HG03280 (cell line): ENCODE results near the gene CAMK2G.

Experiments used
- ATAC-seq: cut with Tn5 transposase; IDR thresholded peaks from one replicate; pipeline ENCODE4 v1.9.1; 2021; ENCODE audit warnings: mild to moderate bottlenecking, moderate library complexity; ENCODE audit not compliant: unreplicated experiment

The CAMK2G gene

DNA sequence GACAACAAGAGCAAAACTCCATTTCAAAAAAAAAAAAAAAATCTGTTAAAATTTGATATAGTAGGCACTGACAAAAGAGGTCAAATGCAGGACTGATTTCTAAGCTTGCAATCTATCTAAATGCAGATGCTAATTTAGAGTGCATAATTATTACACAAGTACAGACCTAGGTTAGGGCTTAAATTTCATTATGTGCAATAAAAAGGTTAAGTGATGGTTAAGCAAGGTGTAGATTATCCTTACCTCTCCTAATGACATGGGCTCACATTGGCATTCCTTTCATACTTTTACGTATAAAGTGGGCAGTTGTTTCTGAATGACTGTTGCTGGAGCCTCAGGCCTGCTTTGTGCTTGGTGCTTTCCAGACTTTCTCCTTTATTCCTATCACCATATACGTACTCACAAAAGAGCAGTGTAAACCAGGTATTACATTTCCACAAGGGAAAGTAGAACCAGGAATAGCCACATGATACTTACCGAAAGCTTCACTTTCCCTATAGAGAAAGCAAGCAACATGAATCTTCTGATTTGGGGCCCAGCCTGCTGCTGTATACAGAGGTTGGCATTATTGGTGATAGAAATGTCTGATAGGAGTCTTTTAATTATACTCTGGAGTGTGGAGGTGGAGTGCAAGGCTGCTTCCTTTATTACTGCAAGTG, 94.7 kb downstream of the CAMK2G start:
- no peak for ATAC-seq

DNA sequence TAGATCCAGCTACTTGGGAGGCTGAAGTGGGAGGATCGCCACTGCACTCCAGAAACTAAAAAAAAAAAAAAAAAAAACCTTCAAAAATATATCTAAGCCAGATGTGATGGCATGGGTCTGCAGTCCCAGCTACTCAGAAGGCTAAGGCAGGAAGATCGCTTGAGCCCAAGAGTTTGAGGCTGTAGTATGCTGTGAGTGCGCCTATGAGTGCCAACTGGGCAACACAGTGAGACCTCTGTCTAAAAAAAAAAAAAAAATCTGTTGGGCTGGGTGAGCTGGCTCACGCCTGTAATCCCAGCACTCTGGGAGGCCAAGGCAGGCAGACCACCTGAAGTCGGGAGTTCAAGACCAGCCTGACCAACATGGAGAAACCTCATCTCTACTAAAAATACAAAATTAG, 95.3 kb downstream of the CAMK2G start:
- ATAC-seq: no peak

DNA sequence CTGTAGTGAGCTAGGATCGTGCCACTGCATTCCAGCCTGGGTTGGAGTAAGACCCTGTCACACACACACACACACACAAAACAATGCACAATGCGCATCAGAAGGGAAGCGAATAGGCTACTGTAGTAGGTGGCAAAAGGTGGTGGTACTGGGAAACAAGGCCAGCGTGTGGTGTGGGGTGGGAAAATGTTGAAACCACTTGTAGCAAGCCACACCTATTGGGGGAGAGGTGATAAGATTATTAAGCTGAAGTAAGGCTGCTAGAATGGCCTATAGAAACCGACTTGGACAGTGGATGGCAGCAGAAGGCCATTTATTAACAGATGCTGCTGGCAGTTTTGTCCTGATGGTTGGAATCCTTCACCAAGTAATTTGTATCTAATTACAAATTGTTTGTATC, 99.7 kb downstream of the CAMK2G start:
- ATAC-seq: no peak

DNA sequence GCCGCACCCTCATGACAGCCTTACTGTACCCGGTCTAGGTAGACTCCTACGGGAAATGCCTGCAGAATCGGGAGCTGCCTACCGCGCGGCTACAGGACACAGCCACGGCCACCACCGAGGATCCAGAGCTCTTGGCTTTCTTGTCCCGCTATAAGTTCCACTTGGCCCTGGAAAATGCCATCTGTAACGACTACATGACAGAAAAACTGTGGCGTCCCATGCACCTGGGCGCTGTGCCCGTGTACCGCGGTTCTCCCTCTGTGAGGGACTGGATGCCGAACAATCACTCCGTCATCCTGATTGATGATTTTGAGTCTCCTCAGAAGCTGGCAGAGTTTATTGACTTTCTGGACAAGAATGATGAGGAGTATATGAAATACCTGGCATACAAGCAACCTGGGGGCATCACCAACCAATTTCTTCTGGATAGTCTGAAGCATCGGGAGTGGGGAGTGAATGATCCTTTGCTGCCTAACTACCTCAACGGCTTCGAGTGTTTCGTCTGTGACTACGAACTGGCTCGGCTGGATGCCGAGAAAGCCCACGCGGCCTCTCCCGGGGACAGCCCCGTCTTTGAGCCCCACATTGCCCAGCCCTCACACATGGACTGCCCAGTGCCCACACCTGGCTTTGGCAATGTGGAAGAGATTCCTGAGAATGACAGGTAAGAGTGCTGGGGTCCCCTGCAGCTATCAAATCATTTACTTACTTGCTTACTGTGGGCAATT, 101.0 kb downstream of the CAMK2G start:
- ATAC-seq: no peak

DNA sequence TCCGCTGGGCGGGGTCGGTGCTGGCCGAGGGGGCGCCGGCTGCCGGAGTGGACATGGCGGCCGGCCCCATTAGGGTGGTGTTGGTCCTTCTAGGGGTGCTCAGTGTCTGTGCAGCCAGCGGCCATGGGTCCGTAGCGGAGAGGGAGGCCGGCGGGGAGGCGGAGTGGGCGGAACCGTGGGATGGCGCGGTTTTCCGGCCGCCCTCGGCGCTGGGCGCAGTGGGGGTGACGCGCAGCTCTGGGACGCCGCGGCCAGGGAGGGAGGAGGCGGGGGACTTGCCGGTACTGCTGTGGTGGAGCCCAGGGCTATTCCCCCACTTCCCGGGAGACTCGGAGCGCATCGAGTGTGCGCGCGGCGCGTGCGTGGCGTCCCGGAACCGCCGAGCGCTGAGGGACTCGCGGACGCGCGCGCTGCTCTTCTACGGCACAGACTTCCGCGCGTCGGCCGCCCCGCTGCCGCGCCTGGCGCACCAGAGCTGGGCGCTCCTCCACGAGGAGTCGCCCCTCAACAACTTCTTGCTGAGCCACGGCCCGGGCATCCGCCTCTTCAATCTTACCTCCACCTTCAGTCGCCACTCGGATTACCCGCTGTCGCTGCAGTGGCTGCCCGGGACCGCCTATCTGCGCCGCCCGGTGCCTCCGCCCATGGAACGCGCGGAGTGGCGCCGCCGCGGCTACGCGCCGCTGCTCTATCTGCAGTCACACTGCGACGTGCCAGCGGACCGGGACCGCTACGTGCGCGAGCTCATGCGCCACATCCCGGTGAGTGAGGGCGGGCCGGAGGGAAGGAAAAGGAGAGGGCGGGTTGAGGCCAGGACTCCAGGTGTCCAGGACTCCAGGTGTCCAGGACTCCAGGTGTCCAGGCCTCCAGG, 101.8 kb downstream of the CAMK2G start:
- ATAC-seq: peak; percentile 59

DNA sequence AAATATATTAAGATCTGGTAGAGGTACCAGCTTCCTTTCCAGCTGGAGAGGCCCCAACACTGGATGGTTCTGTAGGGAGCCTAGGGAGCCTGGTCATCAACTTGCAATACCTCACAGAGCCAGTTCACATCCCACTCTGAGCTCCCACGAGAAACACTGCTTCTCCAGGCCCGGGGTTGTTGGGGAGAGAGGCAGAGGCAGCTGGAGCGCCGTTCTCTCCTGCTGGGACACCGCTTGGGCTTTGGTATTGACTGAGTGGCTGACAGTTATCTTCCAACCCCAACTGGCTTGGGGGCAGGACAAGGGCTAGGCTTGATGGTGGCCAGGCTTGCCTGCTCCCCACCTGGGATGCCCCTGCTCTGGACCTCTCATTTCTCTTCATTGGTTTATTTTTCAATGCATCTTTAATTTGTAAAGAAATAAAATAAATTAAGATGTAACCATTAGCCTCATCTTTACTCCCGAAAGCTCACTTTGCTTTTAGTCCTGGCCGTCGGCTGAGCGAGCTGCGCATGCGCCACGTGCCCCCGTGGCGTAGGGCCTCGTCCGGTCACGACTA, 102.6 kb downstream of the CAMK2G start:
- peak; percentile 6 for ATAC-seq

DNA sequence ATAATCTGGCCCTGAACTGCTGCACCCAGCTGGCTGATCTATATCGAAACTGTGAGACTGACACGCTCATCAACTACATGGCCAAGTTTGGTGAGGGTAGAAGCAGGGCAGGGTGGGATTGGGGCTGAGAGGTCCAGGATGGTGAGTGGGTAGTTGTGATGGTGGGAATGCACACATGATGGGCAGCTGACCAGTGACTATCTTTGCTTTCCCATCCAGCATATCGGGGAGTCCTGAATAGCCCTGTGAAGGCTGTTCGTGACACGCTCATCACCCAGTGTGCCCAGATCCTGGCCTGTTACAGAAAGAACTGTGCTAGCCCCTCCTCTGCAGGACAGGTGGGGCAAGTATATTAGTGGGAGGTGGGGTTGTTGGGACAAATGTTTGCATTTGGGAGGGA, 105.0 kb downstream of the CAMK2G start:
- ATAC-seq: no peak

DNA sequence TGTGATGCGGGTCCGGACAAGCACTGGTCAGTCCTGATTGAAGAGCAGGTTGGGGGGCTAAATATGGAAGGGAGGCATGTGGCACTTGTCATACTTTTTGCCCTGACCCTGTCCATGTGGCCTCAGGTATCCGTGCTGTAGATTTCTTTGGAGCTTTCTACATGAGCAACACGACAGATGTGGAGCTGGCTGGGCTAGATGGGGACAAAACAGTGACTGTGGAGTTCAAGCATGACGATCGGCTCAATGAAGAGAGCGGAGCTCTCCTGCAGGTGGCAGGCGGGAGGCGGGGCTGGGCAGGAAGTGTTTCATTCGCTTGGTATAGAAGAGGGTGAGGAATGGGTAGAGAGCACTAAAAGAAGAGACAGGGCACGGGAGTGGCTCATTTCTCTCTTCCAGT, 105.5 kb downstream of the CAMK2G start:
- no peak for ATAC-seq

DNA sequence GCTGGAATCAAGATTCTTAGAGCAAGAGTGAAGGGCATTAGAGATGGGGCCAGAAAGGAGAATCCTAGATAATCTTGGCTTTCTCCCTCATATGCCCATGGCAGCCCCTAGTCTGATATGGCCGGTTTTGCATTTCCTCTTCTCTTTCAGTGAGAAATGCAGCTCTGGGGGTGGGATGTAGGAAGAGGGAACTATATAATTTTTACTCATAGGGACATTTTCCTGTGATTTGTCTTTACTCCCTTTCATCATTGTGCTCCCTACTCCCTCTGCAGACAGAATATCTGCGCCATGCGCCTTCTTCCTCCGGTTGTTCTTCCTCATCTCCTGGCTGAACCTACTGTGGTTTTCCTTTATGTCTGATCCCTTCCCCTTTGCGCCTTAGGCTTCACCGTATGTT, 109.3 kb downstream of the CAMK2G start:
- ATAC-seq: no peak

DNA sequence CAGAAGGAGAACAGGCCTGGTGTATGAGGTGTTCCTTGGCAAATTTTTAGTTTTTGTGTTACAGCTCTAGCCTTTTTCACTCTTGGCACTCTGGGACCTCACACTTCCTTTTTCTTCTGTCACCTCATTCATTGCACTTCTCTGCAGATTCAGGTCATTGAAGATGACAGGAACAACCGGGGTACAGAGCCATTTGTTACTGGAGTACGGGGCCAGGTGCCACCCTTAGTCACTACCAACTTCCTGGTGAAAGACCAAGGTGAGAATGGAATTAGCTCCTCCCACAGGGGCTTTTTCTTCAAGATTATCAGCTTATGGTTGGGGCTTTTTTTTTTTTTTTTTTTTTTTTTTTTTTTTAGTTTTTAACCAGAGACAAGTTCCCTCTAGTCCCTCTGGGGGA, 111.0 kb downstream of the CAMK2G start:
- no peak for ATAC-seq

DNA sequence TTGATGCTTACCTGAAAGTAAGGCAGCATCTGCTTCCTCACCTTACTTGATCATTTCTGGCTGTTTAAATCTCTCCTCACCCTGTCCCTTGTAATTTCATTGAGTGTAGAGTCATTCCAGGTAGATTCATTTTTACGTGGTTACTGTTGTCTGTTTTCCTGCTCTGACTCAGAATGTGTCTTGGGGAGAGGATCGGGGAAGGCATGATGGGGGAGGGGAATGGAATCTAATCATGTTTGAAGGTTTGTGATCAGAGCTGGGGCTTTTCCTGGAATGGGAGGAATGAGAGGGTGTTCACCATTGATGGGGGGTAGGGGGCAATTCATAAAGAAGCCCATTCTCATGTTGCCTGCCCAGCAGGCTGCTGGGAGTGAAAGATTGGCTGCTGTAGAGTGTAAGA, 111.4 kb downstream of the CAMK2G start:
- ATAC-seq: no peak
